Calu3 (cell line): Measurements from ENCODE around the gene PI16. TPM values are rescaled to one million over a fixed set of nuclear protein-coding genes. Genes with fewer than 3 reads are reported as not detected.

Experiments used
- BruUV-seq: library from RNA; stranded (reverse); fragments of 400-500 nt; replicated peaks from 2 replicates; lab custom pipeline; 2021; lab: Mats Ljungman, UMichigan
- CTCF ChIA-PET: fragments of 300-600 bp; sonication (Branson Sonifier 250); formaldehyde crosslinking; loops from one replicate; lab custom pipeline; 2022; ENCODE audit warnings: antibody characterized with exemption; lab: Charles Lee
- DNase-seq: peaks from one replicate; pipeline ENCODE4 v3.0.0; 2022
- H3K27ac Mint-ChIP-seq: one replicate; pipeline ENCODE4 v1.8.0; 2022; ENCODE audit warnings: mixed read lengths; ENCODE audit not compliant: unreplicated experiment
- H3K27me3 Mint-ChIP-seq: one replicate; pipeline ENCODE4 v1.8.0; 2022; ENCODE audit warnings: mixed read lengths; ENCODE audit not compliant: unreplicated experiment
- H3K36me3 Mint-ChIP-seq: one replicate; pipeline ENCODE4 v1.8.0; 2022; ENCODE audit warnings: mild to moderate bottlenecking, moderate library complexity, mixed read lengths; ENCODE audit not compliant: insufficient read depth, unreplicated experiment
- H3K4me1 Mint-ChIP-seq: one replicate; pipeline ENCODE4 v1.8.0; 2022; ENCODE audit warnings: mild to moderate bottlenecking, low read depth, mixed read lengths; ENCODE audit not compliant: unreplicated experiment
- H3K4me3 Mint-ChIP-seq: one replicate; pipeline ENCODE4 v1.8.0; 2022; ENCODE audit warnings: mild to moderate bottlenecking, low read depth, moderate library complexity, mixed read lengths; ENCODE audit not compliant: unreplicated experiment
- H3K9me3 Mint-ChIP-seq: one replicate; pipeline ENCODE4 v1.8.0; 2022; ENCODE audit warnings: low read depth, mixed read lengths; ENCODE audit not compliant: unreplicated experiment
- intact Hi-C: fragments of 100-400 bp; cut with micrococcal nuclease; formaldehyde crosslinking; loops from one replicate; pipeline ENCODE4 v1.10.0; 2022; ENCODE audit not compliant: unreplicated experiment
- total RNA-seq: library from RNA; stranded (reverse); gene quantifications from 2 replicates; pipeline ENCODE4 v1.2.3, GENCODE V29; 2022
- TF ChIP-seq, protein P1 (sequence below): fragments of 200-600 bp; IDR thresholded peaks from one replicate; pipeline ENCODE4 v1.8.0; 2022; ENCODE audit warnings: antibody characterized with exemption; ENCODE audit not compliant: unreplicated experiment

PI16 gene
- total RNA-seq, 1 experiment from 2014 or later, result 0.17 TPM

DNA sequence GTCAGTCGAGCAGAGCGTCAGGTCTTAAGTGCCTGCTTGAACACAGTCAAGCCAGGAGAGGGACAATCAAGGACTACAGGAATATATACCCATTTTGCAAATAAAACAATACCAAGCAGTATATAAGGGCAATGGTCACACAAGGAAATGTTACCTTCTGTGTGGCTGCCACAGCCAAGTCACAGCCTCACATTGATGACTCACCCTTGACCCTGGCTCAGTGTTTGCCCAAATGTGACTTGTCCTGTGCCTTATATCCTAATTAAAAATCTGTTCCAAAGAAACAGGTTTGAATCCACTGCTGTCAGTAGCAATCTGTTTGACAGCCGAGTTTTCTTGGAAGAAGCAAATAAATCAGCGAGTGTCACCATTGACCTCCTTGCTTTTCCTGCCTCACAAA is 34.5 kb upstream of the PI16 start:
- Mint-ChIP-seq H3K9me3 (no peaks in the 10 kb centered on the region), H3K27ac (no peak overlapping the region), H3K36me3 (peaks cover 30% of the 10 kb centered on the region), H3K27me3 (no peaks in the 10 kb centered on the region), H3K4me3 (no peak overlapping the region), H3K4me1 (peaks cover 40% of the 10 kb centered on the region)
- peak; percentile 46 for DNase-seq
- intact Hi-C loops, result no loop called here
- BruUV-seq, result no TSS peak
- CTCF ChIA-PET, result no interaction called here
- TF ChIP-seq, protein P1, sequence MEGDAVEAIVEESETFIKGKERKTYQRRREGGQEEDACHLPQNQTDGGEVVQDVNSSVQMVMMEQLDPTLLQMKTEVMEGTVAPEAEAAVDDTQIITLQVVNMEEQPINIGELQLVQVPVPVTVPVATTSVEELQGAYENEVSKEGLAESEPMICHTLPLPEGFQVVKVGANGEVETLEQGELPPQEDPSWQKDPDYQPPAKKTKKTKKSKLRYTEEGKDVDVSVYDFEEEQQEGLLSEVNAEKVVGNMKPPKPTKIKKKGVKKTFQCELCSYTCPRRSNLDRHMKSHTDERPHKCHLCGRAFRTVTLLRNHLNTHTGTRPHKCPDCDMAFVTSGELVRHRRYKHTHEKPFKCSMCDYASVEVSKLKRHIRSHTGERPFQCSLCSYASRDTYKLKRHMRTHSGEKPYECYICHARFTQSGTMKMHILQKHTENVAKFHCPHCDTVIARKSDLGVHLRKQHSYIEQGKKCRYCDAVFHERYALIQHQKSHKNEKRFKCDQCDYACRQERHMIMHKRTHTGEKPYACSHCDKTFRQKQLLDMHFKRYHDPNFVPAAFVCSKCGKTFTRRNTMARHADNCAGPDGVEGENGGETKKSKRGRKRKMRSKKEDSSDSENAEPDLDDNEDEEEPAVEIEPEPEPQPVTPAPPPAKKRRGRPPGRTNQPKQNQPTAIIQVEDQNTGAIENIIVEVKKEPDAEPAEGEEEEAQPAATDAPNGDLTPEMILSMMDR, result no peak

DNA sequence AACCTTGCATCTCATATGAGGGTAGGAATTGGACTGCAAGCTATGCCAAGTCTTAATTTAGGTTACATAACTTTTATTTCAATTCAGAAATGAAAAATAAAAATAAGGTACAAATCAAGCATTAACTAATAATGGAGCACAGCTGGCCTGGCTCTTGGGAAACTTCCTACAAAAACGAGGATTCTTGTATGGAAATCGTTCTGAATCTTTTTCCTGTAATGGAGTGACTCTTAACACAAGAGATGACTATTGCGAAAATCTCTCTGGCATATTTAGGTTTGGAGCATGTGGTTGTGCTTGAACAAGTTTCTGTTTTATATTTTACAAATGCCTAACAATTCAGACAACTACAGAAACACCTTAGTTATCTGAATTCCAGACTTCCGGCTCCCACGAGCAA is 34.0 kb upstream of the PI16 start:
- no peak overlapping the region for H3K27ac Mint-ChIP-seq

DNA sequence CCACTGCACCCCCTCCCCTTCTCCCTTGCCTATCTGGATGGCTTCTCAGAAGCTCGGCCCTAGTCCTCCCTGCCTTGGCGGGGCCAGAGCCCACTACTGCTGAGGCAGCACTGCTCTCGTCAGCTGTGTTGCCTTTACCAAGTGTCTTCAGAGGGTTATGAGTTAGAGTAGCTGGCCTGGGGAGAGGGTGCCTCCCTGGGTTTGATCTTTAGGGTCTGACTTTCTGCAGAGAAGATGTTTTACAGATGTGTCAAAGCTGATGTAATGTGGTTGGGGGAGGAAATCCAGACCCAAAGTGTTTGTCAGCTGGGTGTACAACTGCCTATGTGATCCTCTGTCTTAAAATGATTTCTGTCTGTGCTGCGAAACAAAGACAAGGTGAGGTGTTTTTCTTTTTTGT is 30.4 kb upstream of the PI16 start:
- H3K9me3 Mint-ChIP-seq, result no peaks in the 10 kb centered on the region
- no TSS peak for BruUV-seq
- no peak for DNase-seq
- H3K36me3 Mint-ChIP-seq, result peaks cover 15% of the 10 kb centered on the region
- CTCF ChIA-PET, result no interaction called here
- TF ChIP-seq, protein P1, result no peak
- H3K4me3 Mint-ChIP-seq, result no peak overlapping the region
- H3K27ac Mint-ChIP-seq, result no peak overlapping the region
- H3K27me3 Mint-ChIP-seq, result no peaks in the 10 kb centered on the region
- intact Hi-C loops, result no loop called here
- peaks cover 20% of the 10 kb centered on the region for H3K4me1 Mint-ChIP-seq

More for the DNA sequence above, 34.0 kb upstream of the PI16 start:
- H3K36me3 Mint-ChIP-seq, result peaks cover 27% of the 10 kb centered on the region
- DNase-seq, result no peak
- TF ChIP-seq, protein P1, result no peak
- no peaks in the 10 kb centered on the region for H3K9me3 Mint-ChIP-seq
- CTCF ChIA-PET, result no interaction called here
- BruUV-seq, result no TSS peak
- no peak overlapping the region for H3K4me3 Mint-ChIP-seq
- H3K4me1 Mint-ChIP-seq, result peaks cover 35% of the 10 kb centered on the region
- H3K27me3 Mint-ChIP-seq, result no peaks in the 10 kb centered on the region
- intact Hi-C loops, result no loop called here

DNA sequence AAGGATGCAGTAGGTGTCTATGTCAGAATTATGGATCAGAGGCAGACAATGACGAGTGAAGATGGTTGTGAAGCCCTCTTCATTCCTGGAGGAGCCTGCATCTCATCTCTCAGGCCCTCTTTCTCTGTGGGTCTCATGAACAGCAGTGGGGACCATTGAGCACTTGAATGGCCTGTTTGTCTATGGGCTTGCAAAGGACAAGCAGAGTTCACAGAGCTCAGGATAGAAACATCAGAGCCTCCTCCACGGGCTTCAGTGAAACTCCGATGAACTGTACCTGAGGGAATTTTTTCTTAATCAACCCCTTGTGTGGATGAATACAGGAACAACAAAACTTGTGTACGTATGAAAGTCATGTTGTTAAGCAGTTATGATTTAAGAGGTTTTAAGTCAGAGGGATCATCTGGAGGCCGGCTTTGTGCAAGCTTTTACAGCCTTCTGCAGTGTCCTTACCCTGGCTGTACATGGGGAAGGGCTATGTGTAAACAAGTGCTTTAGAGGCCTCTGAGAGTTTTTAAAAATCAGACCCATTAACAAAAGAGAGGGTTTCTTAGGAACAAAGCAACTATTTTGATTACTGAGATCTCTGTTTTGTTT is 29.7 kb upstream of the PI16 start:
- intact Hi-C loops, result no loop called here
- Mint-ChIP-seq H3K9me3 (no peaks in the 10 kb centered on the region), H3K27me3 (no peaks in the 10 kb centered on the region), H3K4me3 (no peak overlapping the region), H3K27ac (no peak overlapping the region), H3K4me1 (peaks cover 20% of the 10 kb centered on the region), H3K36me3 (peaks cover 12% of the 10 kb centered on the region)
- CTCF ChIA-PET, result no interaction called here
- DNase-seq, result no peak
- no TSS peak for BruUV-seq
- TF ChIP-seq, protein P1, result no peak
